Endothelial cell of umbilical vein (primary cell): ENCODE measurements around the gene GGT6. TPM values are rescaled to one million over a fixed set of nuclear protein-coding genes. Genes with fewer than 3 reads are reported as not detected.

Experiments used
- BruUV-seq: library from RNA; stranded (reverse); fragments of 400-500 nt; replicated peaks from 2 replicates; lab custom pipeline; 2021; lab: Mats Ljungman, UMichigan
- CTCF ChIA-PET: fragments of 300-600, 350-600 bp; sonication (Branson Sonifier 250); formaldehyde crosslinking; loops from one replicate; lab custom pipeline; 2021; ENCODE audit warnings: antibody characterized with exemption, inconsistent platforms; lab: Charles Lee
- POLR2A ChIA-PET: fragments of 300-600, 350-600 bp; sonication (Branson Sonifier 250); formaldehyde crosslinking; loops from one replicate; lab custom pipeline; 2021; ENCODE audit warnings: antibody characterized with exemption, inconsistent platforms; lab: Charles Lee
- DNase-seq: peaks from one replicate; pipeline ENCODE4 v3.0.0-alpha.2; 2011; ENCODE audit warnings: low read depth, low spot score
- FAIRE-seq: peaks from 2 replicates; lab custom pipeline; 2011; peaks lifted over from hg19 to GRCh38; lab: Jason Lieb, UNC
- H2AFZ ChIP-seq: 2 replicates; pipeline ENCODE4 v1.6.0; 2012; ENCODE audit warnings: low read depth, low read length, control low read depth, inconsistent platforms
- H3K27ac ChIP-seq: 2 replicates; pipeline ENCODE4 v1.5.1; 2011; ENCODE audit warnings: low read depth, mild to moderate bottlenecking, control low read depth, low read length, moderate library complexity; ENCODE audit not compliant: insufficient read depth
- H3K27me3 ChIP-seq, 2 experiments: 2 replicates each; pipeline versions ENCODE4 v1.6.0 to v1.6.1; 2011; ENCODE audit warnings: low read length in 2 of 2, mixed read lengths in 1 of 2; ENCODE audit not compliant: control insufficient read depth in 2 of 2, insufficient read depth in 2 of 2
- H3K36me3 ChIP-seq, 2 experiments: 2 replicates in 1 of 2; 3 replicates in 1 of 2; pipeline ENCODE4 v1.5.1; 2011; ENCODE audit warnings: low read length in 2 of 2, mild to moderate bottlenecking in 1 of 2, moderate library complexity in 1 of 2; ENCODE audit not compliant: control insufficient read depth in 2 of 2, insufficient read depth in 2 of 2; ENCODE audit errors: extremely low read depth in 1 of 2
- H3K4me1 ChIP-seq: 3 replicates; pipeline ENCODE4 v1.5.1; 2011; ENCODE audit warnings: mild to moderate bottlenecking, low read length; ENCODE audit not compliant: control insufficient read depth, insufficient read depth; ENCODE audit errors: extremely low read depth
- H3K4me2 ChIP-seq: 2 replicates; pipeline ENCODE4 v1.6.1; 2011; ENCODE audit warnings: low read length, control low read depth, mixed read lengths; ENCODE audit not compliant: insufficient read depth
- H3K4me3 ChIP-seq, 3 experiments: fragments of 200-600 bp in 1 of 3; sonication (generic), shearing (Covaris generic) in 1 of 3; replicated peaks in 1 of 3; 2 replicates each; pipeline ENCODE4 v1.5.1; 2011 to 2016; ENCODE audit warnings: control low read depth in 3 of 3, low read length in 3 of 3, mild to moderate bottlenecking in 2 of 3, inconsistent platforms in 1 of 3, low read depth in 1 of 3, moderate library complexity in 1 of 3; ENCODE audit not compliant: insufficient read depth in 1 of 3
- H3K79me2 ChIP-seq: 2 replicates; pipeline ENCODE4 v1.6.0; 2012; ENCODE audit warnings: low read length, inconsistent platforms; ENCODE audit not compliant: control insufficient read depth, insufficient read depth
- H3K9ac ChIP-seq: replicated peaks from 2 replicates; pipeline ENCODE3; 2011; ENCODE audit warnings: low read length, control low read depth; ENCODE audit not compliant: insufficient read depth; ENCODE audit errors: extremely low read depth
- H3K9me1 ChIP-seq: replicated peaks from 3 replicates; pipeline ENCODE4 v1.6.0; 2011; ENCODE audit warnings: mild to moderate bottlenecking, low read length; ENCODE audit not compliant: control insufficient read depth, insufficient read depth; ENCODE audit errors: extremely low read depth
- H3K9me3 ChIP-seq: replicated peaks from 2 replicates; pipeline ENCODE4 v1.5.1; 2012; ENCODE audit warnings: low read length, inconsistent platforms; ENCODE audit not compliant: control insufficient read depth, insufficient read depth
- H4K20me1 ChIP-seq: replicated peaks from 2 replicates; pipeline ENCODE3; 2011; ENCODE audit warnings: mild to moderate bottlenecking, low read length; ENCODE audit not compliant: control insufficient read depth, insufficient read depth; ENCODE audit errors: extremely low read depth
- CTCF ChIP-seq, 2 donors: IDR thresholded peaks; 1 replicate in 1 of 2; 2 replicates in 1 of 2; pipeline ENCODE4 v1.5.1; 2011; ENCODE audit warnings: low read length in 2 of 2, mild to moderate bottlenecking in 2 of 2, moderate library complexity in 2 of 2, control low read depth in 1 of 2, inconsistent platforms in 1 of 2, low read depth in 1 of 2; ENCODE audit not compliant: insufficient read depth in 1 of 2; ENCODE audit errors: extremely low read depth in 1 of 2
- EZH2 ChIP-seq: IDR thresholded peaks from 2 replicates; pipeline ENCODE4 v1.6.1; 2012; ENCODE audit warnings: borderline replicate concordance, low read depth, mild to moderate bottlenecking, moderate library complexity, low read length, inconsistent platforms; ENCODE audit not compliant: severe bottlenecking
- FOS ChIP-seq: IDR thresholded peaks from 2 replicates; pipeline ENCODE4 v1.6.1; 2011; ENCODE audit warnings: mild to moderate bottlenecking, low read length, moderate library complexity, borderline replicate concordance; ENCODE audit not compliant: insufficient read depth
- GATA2 ChIP-seq: IDR thresholded peaks from 2 replicates; pipeline ENCODE4 v1.7.0; 2011; ENCODE audit warnings: low read depth, mild to moderate bottlenecking, moderate library complexity, mixed read lengths, low read length; ENCODE audit not compliant: insufficient read length, insufficient read depth
- JUN ChIP-seq: IDR thresholded peaks from 2 replicates; pipeline ENCODE4 v1.6.1; 2011; ENCODE audit warnings: borderline replicate concordance, low read depth; ENCODE audit not compliant: insufficient read length, insufficient read depth
- MAX ChIP-seq: IDR thresholded peaks from 2 replicates; pipeline ENCODE4 v1.6.1; 2011; ENCODE audit not compliant: insufficient read depth, insufficient read length
- MYC ChIP-seq: IDR thresholded peaks from one replicate; pipeline ENCODE4 v1.6.1; 2011; ENCODE audit warnings: mild to moderate bottlenecking, low read depth, low read length
- POLR2A ChIP-seq: IDR thresholded peaks from 2 replicates; pipeline ENCODE4 v1.6.1; 2012; ENCODE audit warnings: low read depth, mild to moderate bottlenecking, control low read depth, low read length
- POLR2AphosphoS5 ChIP-seq: IDR thresholded peaks from 2 replicates; pipeline ENCODE4 v1.6.1; 2012; ENCODE audit warnings: low read depth, mild to moderate bottlenecking, control low read depth, low read length, moderate library complexity; ENCODE audit not compliant: insufficient read depth
- dilution Hi-C: fragments of 300-500 bp; cut with MboI; formaldehyde crosslinking; loops from one replicate; pipeline ENCODE4 v1.15.0; 2019; ENCODE audit warnings: low sequenced_read_pairs; ENCODE audit not compliant: extremely low pct_ligation_motif_present
- intact Hi-C: fragments of 100-400 bp; cut with micrococcal nuclease; formaldehyde crosslinking; loops from one replicate; pipeline ENCODE4 v1.10.0; 2022
- polyA plus RNA-seq, 4 experiments: library from polyadenylated mRNA; depleted of rRNA in 3 of 4; stranded (reverse) in 3 of 4; unstranded in 1 of 4; fragments of >200 nt; gene quantifications; 2 replicates each; pipeline versions ENCODE4 v1.2.1 to v1.2.3, GENCODE V29; 2011 to 2012; ENCODE audit warnings: missing spikeins in 1 of 4
- total RNA-seq: library from RNA; stranded (reverse); gene quantifications from 2 replicates; pipeline ENCODE4 v1.2.3, GENCODE V29; 2021

The GGT6 gene
- total and polyA plus RNA-seq, 2 donors (not counting 3 experiments of a cell fraction or from before 2014, with no cell fraction given) = not detected

- no peak overlapping the region for H2AFZ ChIP-seq
- no peak overlapping the region for H3K27ac ChIP-seq
- intact Hi-C loops (no loop called here), dilution Hi-C loops (no loop called here)
- no TSS peak for BruUV-seq
- H3K36me3 ChIP-seq = no peaks in the 10 kb centered on the region
- H3K27me3 ChIP-seq = peaks cover 8 to 13% of the 10 kb centered on the region in 2 experiments
- no peak for FAIRE-seq
- POLR2A ChIA-PET = interaction anchor here (0.6 kb wide), 1 partner anchor 330 kb away, joined by 5 read pairs; no protein-coding TSS in a partner anchor
- CTCF ChIA-PET = interaction anchor here (1.5 to 5.1 kb wide), 2 partner anchors 43 to 45 kb away, joined by 5 to 32 read pairs; no protein-coding TSS in a partner anchor
- TF ChIP-seq EZH2 (no peak), FOS (no peak), MAX (no peak), MYC (no peak), POLR2AphosphoS5 (no peak), CTCF (IDR thresholded peaks at IDR 0.05; ENCODE audit: extremely low read depth in 1 of 2, insufficient read depth in 1 of 2, low read depth in 1 of 2, low read length in 2 of 2) (no peak), POLR2A (no peak), JUN (no peak), GATA2 (no peak)
- no peaks in the 10 kb centered on the region for H3K79me2 ChIP-seq
- no peak overlapping the region for H3K4me3 ChIP-seq
- DNase-seq = no peak
- no peaks in the 10 kb centered on the region for H3K9me1 ChIP-seq
- H4K20me1 ChIP-seq = no peaks in the 10 kb centered on the region
- no peak overlapping the region for H3K4me2 ChIP-seq
- no peak overlapping the region for H3K9ac ChIP-seq
- peaks cover 4% of the 10 kb centered on the region for H3K4me1 ChIP-seq
- H3K9me3 ChIP-seq = no peaks in the 10 kb centered on the region
Measured at GRCh38 chr17:4610162-4610561, 49.8 kb upstream of the GGT6 start.
